Measurements from ENCODE around the gene PSMD8. TPM values are rescaled to one million over a fixed set of nuclear protein-coding genes. Genes with fewer than 3 reads are reported as not detected.
A peak's percentile ranks its signal among the peaks of the same experiment; 100 is the strongest.
"Not testable (repeated sequence)": the region's sequence is repeated elsewhere in the genome, so short reads cannot be mapped to it uniquely, and the experiment has no call there.

The PSMD8 gene
- total and polyA plus RNA-seq, 11 donors = 186 to 690 (median 325) TPM

- H3K27me3 ChIP-seq = no peaks in the 10 kb centered on the region
- ATAC-seq = peak in 1 of 4 donors; percentile 13
- peaks cover 0 to 4% (median 0%) of the 10 kb centered on the region in 12 donors for H3K4me1 ChIP-seq
- intact Hi-C loops (cut with DNase I) = loop anchor here in 1 of 10 donors (10.0 kb wide), 1 partner anchor 544 kb away; no protein-coding TSS in a partner anchor
- H3K27ac ChIP-seq = no peak overlapping the region
- peaks cover 0 to 25% (median 12%) of the 10 kb centered on the region in 9 donors for H3K36me3 ChIP-seq
- no peaks in the 10 kb centered on the region for H3K9me3 ChIP-seq
- no peak for DNase-seq
- no peak overlapping the region for H3K4me3 ChIP-seq
- WGBS, 4 donors = 84 to 89% (median 87%) methylated on average over 13 of the region's 13 CpGs
- TF ChIP-seq CTCF (IDR thresholded peaks at IDR 0.05) (no peak), POLR2A (IDR thresholded peaks at IDR 0.05) (no peak)
Observed at GRCh38 chr19:38411041-38411712, 36.8 kb downstream of the PSMD8 start.

GRCh38 chr19:38411898-38412297 is 37.5 kb downstream of the PSMD8 start:
- H3K27me3 ChIP-seq, H3K27ac ChIP-seq, DNase-seq, H3K4me1 ChIP-seq, ATAC-seq, H3K9me3 ChIP-seq, H3K4me3 ChIP-seq: not testable (repeated sequence)
- intact Hi-C loops (cut with DNase I) = loop anchor here in 1 of 10 donors (10.0 kb wide), 1 partner anchor 543 kb away; no protein-coding TSS in a partner anchor
- H3K36me3 ChIP-seq = peaks cover 0 to 17% (median 5%) of the 10 kb centered on the region in 9 donors
- WGBS, 4 donors = 90 to 93% (median 92%) methylated on average over 5 of the region's 5 CpGs

GRCh38 chr19:38412491-38412890 is 38.1 kb downstream of the PSMD8 start:
- ATAC-seq = no peak
- Histone ChIP-seq H3K9me3 (no peaks in the 10 kb centered on the region), H3K27me3 (no peaks in the 10 kb centered on the region), H3K4me3 (no peak overlapping the region), H3K4me1 (peaks cover 0 to 4% (median 1%) of the 10 kb centered on the region in 12 donors), H3K27ac (no peak overlapping the region), H3K36me3 (peaks cover 0 to 12% (median 0%) of the 10 kb centered on the region in 9 donors)
- 90 to 95% (median 91%) methylated on average over 5 to 8 of the region's 8 CpGs for WGBS, 4 donors
- intact Hi-C loops (cut with DNase I) = loop anchor here in 1 of 10 donors (10.0 kb wide), 1 partner anchor 542 kb away; no protein-coding TSS in a partner anchor
- DNase-seq = no peak
- TF ChIP-seq CTCF (IDR thresholded peaks at IDR 0.05) (no peak), POLR2A (IDR thresholded peaks at IDR 0.05) (no peak)

- ATAC-seq (no peak), DNase-seq (no peak)
- 75 to 85% (median 79%) methylated on average over 11 of the region's 11 CpGs for WGBS, 4 donors
- Histone ChIP-seq H3K27me3 (peaks cover 0 to 4% (median 0%) of the 10 kb centered on the region in 9 donors), H3K27ac (no peak overlapping the region), H3K9me3 (no peaks in the 10 kb centered on the region), H3K36me3 (peaks cover 0 to 9% (median 0%) of the 10 kb centered on the region in 9 donors), H3K4me1 (peaks cover 0 to 8% (median 5%) of the 10 kb centered on the region in 12 donors), H3K4me3 (no peak overlapping the region)
- no peak for TF ChIP-seq POLR2A (IDR thresholded peaks at IDR 0.05)
- no peak for TF ChIP-seq CTCF (IDR thresholded peaks at IDR 0.05)
- intact Hi-C loops (cut with DNase I) = loop anchor here in 1 of 10 donors (10.0 kb wide), 1 partner anchor 542 kb away; no protein-coding TSS in a partner anchor
Observed at GRCh38 chr19:38412961-38413360, 38.6 kb downstream of the PSMD8 start.

Measured in heart left ventricle (tissue), 16 donors.